Measurements from ENCODE around the gene YEATS4. TPM values are rescaled to one million over a fixed set of nuclear protein-coding genes. Genes with fewer than 3 reads are reported as not detected.

YEATS4 gene
- total RNA-seq, 1 donor from 2014 or later: 32.1 TPM

- Histone ChIP-seq H3K36me3 (ENCODE audit: control insufficient read depth, insufficient read depth, low read length) (no peaks in the 10 kb centered on the region), H3K4me3 (ENCODE audit: low read depth, low read length) (no peak overlapping the region), H3K27me3 (ENCODE audit: control insufficient read depth, insufficient read depth, low read length) (no peaks in the 10 kb centered on the region)
- FAIRE-seq (no peak), DNase-seq (ENCODE audit: low read depth) (no peak)
- no peak for TF ChIP-seq CTCF (IDR thresholded peaks at IDR 0.05; ENCODE audit: insufficient read depth, low read length, severe bottlenecking)
These were observed 20.6 kb upstream of the YEATS4 start for GRCh38 chr12:69338936-69339335.

- H3K4me3 ChIP-seq (ENCODE audit: low read depth, low read length): no peak overlapping the region
- H3K27me3 ChIP-seq (ENCODE audit: control insufficient read depth, insufficient read depth, low read length): no peaks in the 10 kb centered on the region
- no peak for FAIRE-seq
- no peak for DNase-seq (ENCODE audit: low read depth)
- H3K36me3 ChIP-seq (ENCODE audit: control insufficient read depth, insufficient read depth, low read length): no peaks in the 10 kb centered on the region
- no peak for TF ChIP-seq CTCF (IDR thresholded peaks at IDR 0.05; ENCODE audit: insufficient read depth, low read length, severe bottlenecking)
These were observed 19.5 kb upstream of the YEATS4 start for GRCh38 chr12:69339999-69340398.

- FAIRE-seq (no peak), DNase-seq (ENCODE audit: low read depth) (no peak)
- no peaks in the 10 kb centered on the region for H3K27me3 ChIP-seq (ENCODE audit: control insufficient read depth, insufficient read depth, low read length)
- TF ChIP-seq CTCF (IDR thresholded peaks at IDR 0.05; ENCODE audit: insufficient read depth, low read length, severe bottlenecking): no peak
- no peaks in the 10 kb centered on the region for H3K36me3 ChIP-seq (ENCODE audit: control insufficient read depth, insufficient read depth, low read length)
- H3K4me3 ChIP-seq (ENCODE audit: low read depth, low read length): no peak overlapping the region
These were observed 18.2 kb upstream of the YEATS4 start for GRCh38 chr12:69341328-69341727.

GRCh38 chr12:69342421-69342820 is 17.1 kb upstream of the YEATS4 start:
- no peak for FAIRE-seq
- DNase-seq (ENCODE audit: low read depth): no peak
- Histone ChIP-seq H3K27me3 (ENCODE audit: control insufficient read depth, insufficient read depth, low read length) (no peaks in the 10 kb centered on the region), H3K4me3 (ENCODE audit: low read depth, low read length) (no peak overlapping the region), H3K36me3 (ENCODE audit: control insufficient read depth, insufficient read depth, low read length) (no peaks in the 10 kb centered on the region)
- no peak for TF ChIP-seq CTCF (IDR thresholded peaks at IDR 0.05; ENCODE audit: insufficient read depth, low read length, severe bottlenecking)

- TF ChIP-seq CTCF (IDR thresholded peaks at IDR 0.05; ENCODE audit: insufficient read depth, low read length, severe bottlenecking): no peak
- no peak for FAIRE-seq
- no peak overlapping the region for H3K4me3 ChIP-seq (ENCODE audit: low read depth, low read length)
- DNase-seq (ENCODE audit: low read depth): no peak
- H3K27me3 ChIP-seq (ENCODE audit: control insufficient read depth, insufficient read depth, low read length): no peaks in the 10 kb centered on the region
- no peaks in the 10 kb centered on the region for H3K36me3 ChIP-seq (ENCODE audit: control insufficient read depth, insufficient read depth, low read length)
These were observed 16.2 kb upstream of the YEATS4 start for GRCh38 chr12:69343357-69343756.

GRCh38 chr12:69343885-69344612 is 15.5 kb upstream of the YEATS4 start:
- Histone ChIP-seq H3K4me3 (ENCODE audit: low read depth, low read length) (no peak overlapping the region), H3K27me3 (ENCODE audit: control insufficient read depth, insufficient read depth, low read length) (no peaks in the 10 kb centered on the region), H3K36me3 (ENCODE audit: control insufficient read depth, insufficient read depth, low read length) (no peaks in the 10 kb centered on the region)
- FAIRE-seq: no peak
- no peak for TF ChIP-seq CTCF (IDR thresholded peaks at IDR 0.05; ENCODE audit: insufficient read depth, low read length, severe bottlenecking)
- DNase-seq (ENCODE audit: low read depth): no peak
